Peyer's patch (tissue), 4 donors: Measurements from ENCODE around the gene COL4A1.

ENCODE experiments used
- POLR2A ChIP-seq, 2 donors: fragments of 450-650 bp; IDR thresholded peaks; one replicate each; pipeline ENCODE4 v1.5.1; 2017; ENCODE audit warnings: antibody characterized with exemption in 2 of 2, mild to moderate bottlenecking in 2 of 2, moderate library complexity in 2 of 2
- TF ChIP-seq, protein P1 (sequence below), 6 experiments: fragments of 450-650 bp in 4 of 6; fragments of 200-600 bp in 2 of 6; sonication (generic) in 1 of 6; IDR thresholded peaks; one replicate each; pipeline ENCODE4 v1.5.1; 2017 to 2019; ENCODE audit warnings: antibody characterized with exemption in 6 of 6, mild to moderate bottlenecking in 3 of 6, moderate library complexity in 1 of 6

GRCh38 chr13:110182461-110182860 lies 124.5 kb downstream of the COL4A1 start:
- TF ChIP-seq, protein P1, sequence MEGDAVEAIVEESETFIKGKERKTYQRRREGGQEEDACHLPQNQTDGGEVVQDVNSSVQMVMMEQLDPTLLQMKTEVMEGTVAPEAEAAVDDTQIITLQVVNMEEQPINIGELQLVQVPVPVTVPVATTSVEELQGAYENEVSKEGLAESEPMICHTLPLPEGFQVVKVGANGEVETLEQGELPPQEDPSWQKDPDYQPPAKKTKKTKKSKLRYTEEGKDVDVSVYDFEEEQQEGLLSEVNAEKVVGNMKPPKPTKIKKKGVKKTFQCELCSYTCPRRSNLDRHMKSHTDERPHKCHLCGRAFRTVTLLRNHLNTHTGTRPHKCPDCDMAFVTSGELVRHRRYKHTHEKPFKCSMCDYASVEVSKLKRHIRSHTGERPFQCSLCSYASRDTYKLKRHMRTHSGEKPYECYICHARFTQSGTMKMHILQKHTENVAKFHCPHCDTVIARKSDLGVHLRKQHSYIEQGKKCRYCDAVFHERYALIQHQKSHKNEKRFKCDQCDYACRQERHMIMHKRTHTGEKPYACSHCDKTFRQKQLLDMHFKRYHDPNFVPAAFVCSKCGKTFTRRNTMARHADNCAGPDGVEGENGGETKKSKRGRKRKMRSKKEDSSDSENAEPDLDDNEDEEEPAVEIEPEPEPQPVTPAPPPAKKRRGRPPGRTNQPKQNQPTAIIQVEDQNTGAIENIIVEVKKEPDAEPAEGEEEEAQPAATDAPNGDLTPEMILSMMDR (IDR thresholded peaks at IDR 0.05) = no peak
- TF ChIP-seq POLR2A (IDR thresholded peaks at IDR 0.05) = no peak
